Panc1 (cell line): ENCODE measurements around the gene OSGIN1.

ENCODE experiments used
- CTCF ChIP-seq: fragments of 450-650 bp; IDR thresholded peaks from 2 replicates; pipeline ENCODE4 v1.5.1; 2017; ENCODE audit warnings: mild to moderate bottlenecking
- REST ChIP-seq, 2 experiments: IDR thresholded peaks; 2 replicates each; pipeline ENCODE4 v1.6.1; 2011 to 2012; ENCODE audit warnings: low read depth in 2 of 2, control low read depth in 1 of 2, low read length in 1 of 2, mild to moderate bottlenecking in 1 of 2, moderate library complexity in 1 of 2; ENCODE audit not compliant: insufficient read depth in 1 of 2

GRCh38 chr16:83983491-83983890 is 30.5 kb downstream of the OSGIN1 start:
- TF ChIP-seq CTCF: no peak
- TF ChIP-seq REST (IDR thresholded peaks at IDR 0.05; ENCODE audit: insufficient read depth in 1 of 2, low read depth in 2 of 2, low read length in 1 of 2): no peak
